Astrocyte (in vitro differentiated cells and primary cell): ENCODE data around the gene NELFB. TPM values are rescaled to one million over a fixed set of nuclear protein-coding genes. Genes with fewer than 3 reads are reported as not detected.

Source experiments
- DNase-seq: peaks from one replicate; pipeline ENCODE4 v3.0.0-alpha.2; 2010; ENCODE audit warnings: low read depth
- FAIRE-seq: peaks from 2 replicates; lab custom pipeline; 2011; peaks lifted over from hg19 to GRCh38; lab: Jason Lieb, UNC
- H2AFZ ChIP-seq: 2 replicates; pipeline ENCODE4 v1.6.0; 2012; ENCODE audit warnings: low read depth, low read length, inconsistent platforms
- H3K27ac ChIP-seq: 2 replicates; pipeline ENCODE4 v1.5.1; 2011; ENCODE audit warnings: low read depth, low read length, inconsistent platforms
- H3K27me3 ChIP-seq: 2 replicates; pipeline ENCODE4 v1.6.0; 2011; ENCODE audit warnings: low read length, inconsistent platforms; ENCODE audit not compliant: insufficient read depth
- H3K36me3 ChIP-seq: 2 replicates; pipeline ENCODE4 v1.5.1; 2011; ENCODE audit warnings: low read length, inconsistent platforms; ENCODE audit not compliant: insufficient read depth
- H3K4me1 ChIP-seq: 2 replicates; pipeline ENCODE4 v1.5.1; 2011; ENCODE audit warnings: low read length, inconsistent platforms; ENCODE audit not compliant: insufficient read depth
- H3K4me2 ChIP-seq: 2 replicates; pipeline ENCODE4 v1.6.0; 2012; ENCODE audit warnings: low read length, inconsistent platforms
- H3K4me3 ChIP-seq: 2 replicates; pipeline ENCODE4 v1.5.1; 2011; ENCODE audit warnings: low read depth, mild to moderate bottlenecking, low read length, inconsistent platforms; ENCODE audit not compliant: insufficient read depth
- H3K79me2 ChIP-seq: 2 replicates; pipeline ENCODE4 v1.6.0; 2012; ENCODE audit warnings: mild to moderate bottlenecking, low read length, inconsistent platforms; ENCODE audit not compliant: insufficient read depth
- H3K9ac ChIP-seq: 2 replicates; pipeline ENCODE4 v1.6.0; 2012; ENCODE audit warnings: mild to moderate bottlenecking, low read length, inconsistent platforms
- H3K9me3 ChIP-seq: 2 replicates; pipeline ENCODE4 v1.5.1; 2012; ENCODE audit warnings: low read depth, mild to moderate bottlenecking, low read length, inconsistent platforms; ENCODE audit not compliant: insufficient read depth
- H4K20me1 ChIP-seq: 2 replicates; pipeline ENCODE4 v1.6.0; 2012; ENCODE audit warnings: low read length, inconsistent platforms; ENCODE audit not compliant: insufficient read depth
- H3K27ac Mint-ChIP-seq: one replicate; pipeline ENCODE4 v1.8.0; 2021; ENCODE audit warnings: mild to moderate bottlenecking, mixed read lengths; ENCODE audit not compliant: unreplicated experiment
- H3K27me3 Mint-ChIP-seq: one replicate; pipeline ENCODE4 v1.8.0; 2021; ENCODE audit warnings: low read depth, mixed read lengths; ENCODE audit not compliant: unreplicated experiment
- H3K36me3 Mint-ChIP-seq: one replicate; pipeline ENCODE4 v1.8.0; 2021; ENCODE audit warnings: low read depth, mixed read lengths; ENCODE audit not compliant: unreplicated experiment
- H3K4me1 Mint-ChIP-seq: one replicate; pipeline ENCODE4 v1.8.0; 2021; ENCODE audit warnings: low read depth, mixed read lengths; ENCODE audit not compliant: unreplicated experiment
- H3K4me3 Mint-ChIP-seq: one replicate; pipeline ENCODE4 v1.8.0; 2021; ENCODE audit warnings: mild to moderate bottlenecking, moderate library complexity, mixed read lengths; ENCODE audit not compliant: unreplicated experiment
- H3K9me3 Mint-ChIP-seq: one replicate; pipeline ENCODE4 v1.8.0; 2021; ENCODE audit warnings: mild to moderate bottlenecking, mixed read lengths; ENCODE audit not compliant: unreplicated experiment
- EZH2 ChIP-seq: IDR thresholded peaks from 2 replicates; pipeline ENCODE4 v1.6.1; 2012; ENCODE audit warnings: mild to moderate bottlenecking, low read length, inconsistent platforms; ENCODE audit not compliant: insufficient read depth
- total RNA-seq: library from RNA; stranded (reverse); gene quantifications from 2 replicates; pipeline ENCODE4 v1.2.1, GENCODE V29; 2021
- TF ChIP-seq, protein P1 (sequence below): IDR thresholded peaks from 2 replicates; pipeline ENCODE4 v1.5.1; 2011; ENCODE audit warnings: low read depth, mild to moderate bottlenecking, inconsistent platforms, low read length, moderate library complexity; ENCODE audit not compliant: insufficient read depth

Gene NELFB
- total RNA-seq, 1 donor from 2014 or later = 48.9 TPM

DNA sequence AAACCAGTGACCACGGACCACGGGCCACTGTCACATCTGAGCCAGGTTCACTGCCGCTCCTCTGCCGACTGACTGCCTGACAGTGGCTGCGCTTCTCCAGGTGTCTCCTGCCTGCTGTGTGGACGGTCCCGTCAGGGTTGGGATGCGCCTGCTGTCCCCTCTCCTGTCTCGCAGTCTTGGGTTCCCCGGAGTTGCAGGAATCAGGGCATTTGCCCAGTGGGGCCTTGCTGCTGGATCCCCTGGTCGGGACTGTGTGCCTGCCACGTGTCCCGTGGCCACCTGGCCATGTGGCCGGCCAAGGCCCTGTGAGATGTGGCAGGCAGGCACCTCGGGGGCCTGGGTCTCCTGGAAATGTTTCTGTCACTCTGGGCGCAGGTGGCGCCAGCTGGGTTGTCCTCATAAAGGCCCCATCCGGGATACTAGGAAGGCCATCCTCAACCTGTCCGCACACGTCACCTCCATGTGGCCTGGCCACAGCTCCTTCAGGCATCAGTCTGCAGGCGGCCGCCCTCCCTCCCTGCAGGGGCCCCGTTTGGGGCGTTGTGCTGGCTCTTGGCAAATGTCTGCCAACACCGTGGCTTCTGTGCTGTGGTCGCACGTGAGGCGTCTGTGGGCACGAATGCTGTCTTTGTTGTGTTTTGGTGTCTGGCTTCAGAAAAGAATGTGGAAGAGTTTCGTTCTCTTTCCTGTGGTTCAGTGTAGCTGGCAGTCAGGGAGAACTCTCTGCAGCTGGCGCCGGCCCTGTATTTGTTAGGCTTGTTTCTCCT is 16.0 kb downstream of the NELFB start:
- peaks cover 9% of the 10 kb centered on the region for H3K36me3 ChIP-seq
- H3K9me3 ChIP-seq = no peaks in the 10 kb centered on the region
- no peak overlapping the region for H3K9ac ChIP-seq
- DNase-seq (no peak), FAIRE-seq (no peak)
- H3K4me1 ChIP-seq = peaks cover 4% of the 10 kb centered on the region
- Mint-ChIP-seq H3K4me3 (no peak overlapping the region), H3K27ac (peak overlapping the region; percentile 80), H3K4me1 (peaks cover 6% of the 10 kb centered on the region), H3K27me3 (no peaks in the 10 kb centered on the region), H3K36me3 (peaks cover 15% of the 10 kb centered on the region), H3K9me3 (no peaks in the 10 kb centered on the region)
- H3K4me2 ChIP-seq = no peak overlapping the region
- no peak overlapping the region for H3K4me3 ChIP-seq
- H3K27me3 ChIP-seq = no peaks in the 10 kb centered on the region
- H2AFZ ChIP-seq = no peak overlapping the region
- peaks cover 8% of the 10 kb centered on the region for H3K79me2 ChIP-seq
- peaks cover 48% of the 10 kb centered on the region for H4K20me1 ChIP-seq
- no peak for TF ChIP-seq EZH2
- TF ChIP-seq, protein P1, sequence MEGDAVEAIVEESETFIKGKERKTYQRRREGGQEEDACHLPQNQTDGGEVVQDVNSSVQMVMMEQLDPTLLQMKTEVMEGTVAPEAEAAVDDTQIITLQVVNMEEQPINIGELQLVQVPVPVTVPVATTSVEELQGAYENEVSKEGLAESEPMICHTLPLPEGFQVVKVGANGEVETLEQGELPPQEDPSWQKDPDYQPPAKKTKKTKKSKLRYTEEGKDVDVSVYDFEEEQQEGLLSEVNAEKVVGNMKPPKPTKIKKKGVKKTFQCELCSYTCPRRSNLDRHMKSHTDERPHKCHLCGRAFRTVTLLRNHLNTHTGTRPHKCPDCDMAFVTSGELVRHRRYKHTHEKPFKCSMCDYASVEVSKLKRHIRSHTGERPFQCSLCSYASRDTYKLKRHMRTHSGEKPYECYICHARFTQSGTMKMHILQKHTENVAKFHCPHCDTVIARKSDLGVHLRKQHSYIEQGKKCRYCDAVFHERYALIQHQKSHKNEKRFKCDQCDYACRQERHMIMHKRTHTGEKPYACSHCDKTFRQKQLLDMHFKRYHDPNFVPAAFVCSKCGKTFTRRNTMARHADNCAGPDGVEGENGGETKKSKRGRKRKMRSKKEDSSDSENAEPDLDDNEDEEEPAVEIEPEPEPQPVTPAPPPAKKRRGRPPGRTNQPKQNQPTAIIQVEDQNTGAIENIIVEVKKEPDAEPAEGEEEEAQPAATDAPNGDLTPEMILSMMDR = no peak
- H3K27ac ChIP-seq = no peak overlapping the region

DNA sequence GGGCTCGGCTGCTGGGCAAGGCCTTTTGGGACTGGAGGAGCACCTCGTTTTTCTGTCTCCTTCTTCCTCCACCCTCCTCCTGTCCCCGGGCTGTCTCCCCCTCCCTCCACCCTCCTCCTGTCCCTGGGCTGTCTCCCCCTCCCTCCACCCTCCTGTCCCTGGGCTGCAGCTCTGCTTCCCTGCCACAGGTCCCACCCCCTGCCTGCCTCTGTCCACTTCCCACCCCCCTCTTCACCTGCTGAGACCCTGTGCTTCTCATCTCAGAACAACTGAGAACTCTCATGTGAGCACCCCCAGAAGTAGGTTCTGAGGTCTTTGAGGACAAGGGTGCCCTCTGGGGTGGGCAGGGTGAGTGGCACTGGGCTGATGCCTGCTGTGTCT is 16.6 kb downstream of the NELFB start:
- no peak for DNase-seq
- no peak overlapping the region for H3K9ac ChIP-seq
- H3K27ac ChIP-seq = no peak overlapping the region
- Mint-ChIP-seq H3K9me3 (no peaks in the 10 kb centered on the region), H3K4me1 (peaks cover 6% of the 10 kb centered on the region), H3K36me3 (peaks cover 15% of the 10 kb centered on the region), H3K4me3 (no peak overlapping the region), H3K27ac (no peak overlapping the region), H3K27me3 (no peaks in the 10 kb centered on the region)
- H3K4me2 ChIP-seq = no peak overlapping the region
- no peak overlapping the region for H2AFZ ChIP-seq
- H3K4me1 ChIP-seq = peaks cover 10% of the 10 kb centered on the region
- TF ChIP-seq EZH2 = no peak
- TF ChIP-seq, protein P1 = no peak
- H3K27me3 ChIP-seq = no peaks in the 10 kb centered on the region
- H4K20me1 ChIP-seq = peaks cover 48% of the 10 kb centered on the region
- peaks cover 9% of the 10 kb centered on the region for H3K36me3 ChIP-seq
- H3K4me3 ChIP-seq = no peak overlapping the region
- H3K9me3 ChIP-seq = no peaks in the 10 kb centered on the region
- no peak for FAIRE-seq
- H3K79me2 ChIP-seq = peaks cover 7% of the 10 kb centered on the region
